ENCODE data around the gene OR8D1.

DNA sequence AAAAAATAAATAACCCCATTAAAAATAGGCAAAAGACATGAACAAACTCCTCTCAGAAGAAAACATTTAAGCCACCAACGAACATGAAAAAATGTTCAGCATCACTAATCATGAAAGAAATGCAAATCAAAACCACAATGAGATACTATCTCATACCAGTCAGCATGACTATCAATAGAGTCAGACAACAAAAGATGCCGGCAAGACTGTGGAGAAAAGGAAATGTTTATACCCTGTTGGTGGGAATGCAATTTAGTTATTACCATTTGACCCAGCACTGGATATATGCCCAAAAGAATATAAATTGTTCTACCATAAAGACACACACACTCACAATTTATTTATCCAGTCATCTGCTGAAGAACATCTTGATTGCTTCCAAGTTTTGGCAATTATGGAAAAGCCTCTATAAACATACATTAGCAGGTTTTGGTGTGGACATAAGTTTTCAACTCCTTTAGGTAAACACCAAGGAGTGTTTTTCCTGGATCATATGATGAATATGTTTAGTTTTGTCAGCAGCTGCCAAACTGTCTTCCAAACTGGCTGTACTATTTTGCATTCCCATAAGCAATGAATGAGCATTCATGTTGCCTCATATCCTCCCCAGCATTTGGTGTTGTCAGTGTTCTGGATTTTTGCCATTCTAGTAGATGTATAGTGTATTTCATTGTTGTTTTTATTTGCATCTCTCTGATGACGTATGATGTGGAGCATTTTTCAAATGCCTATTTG is 28.0 kb downstream of the OR8D1 start:
- TF ChIP-seq, protein P1, sequence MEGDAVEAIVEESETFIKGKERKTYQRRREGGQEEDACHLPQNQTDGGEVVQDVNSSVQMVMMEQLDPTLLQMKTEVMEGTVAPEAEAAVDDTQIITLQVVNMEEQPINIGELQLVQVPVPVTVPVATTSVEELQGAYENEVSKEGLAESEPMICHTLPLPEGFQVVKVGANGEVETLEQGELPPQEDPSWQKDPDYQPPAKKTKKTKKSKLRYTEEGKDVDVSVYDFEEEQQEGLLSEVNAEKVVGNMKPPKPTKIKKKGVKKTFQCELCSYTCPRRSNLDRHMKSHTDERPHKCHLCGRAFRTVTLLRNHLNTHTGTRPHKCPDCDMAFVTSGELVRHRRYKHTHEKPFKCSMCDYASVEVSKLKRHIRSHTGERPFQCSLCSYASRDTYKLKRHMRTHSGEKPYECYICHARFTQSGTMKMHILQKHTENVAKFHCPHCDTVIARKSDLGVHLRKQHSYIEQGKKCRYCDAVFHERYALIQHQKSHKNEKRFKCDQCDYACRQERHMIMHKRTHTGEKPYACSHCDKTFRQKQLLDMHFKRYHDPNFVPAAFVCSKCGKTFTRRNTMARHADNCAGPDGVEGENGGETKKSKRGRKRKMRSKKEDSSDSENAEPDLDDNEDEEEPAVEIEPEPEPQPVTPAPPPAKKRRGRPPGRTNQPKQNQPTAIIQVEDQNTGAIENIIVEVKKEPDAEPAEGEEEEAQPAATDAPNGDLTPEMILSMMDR (IDR thresholded peaks at IDR 0.05; ENCODE audit: extremely low read depth in 1 of 2, insufficient read depth in 1 of 2, low read depth in 1 of 2, low read length in 2 of 2) = no peak
- TF ChIP-seq POLR2AphosphoS5 (IDR thresholded peaks at IDR 0.05; ENCODE audit: insufficient read depth, low read depth, low read length) = no peak
